Upper lobe of right lung (tissue), 1 donor: ENCODE results near the gene NSDHL. TPM values are rescaled to one million over a fixed set of nuclear protein-coding genes. Genes with fewer than 3 reads are reported as not detected.
"Not testable (repeated sequence)": the region's sequence is repeated elsewhere in the genome, so short reads cannot be mapped to it uniquely, and the experiment has no call there.

Source experiments
- ATAC-seq: fragments of 200-7000 bp; cut with Tn5 transposase; one replicate; pipeline ENCODE4 v1.9.1; 2020; ENCODE audit warnings: mild to moderate bottlenecking, moderate library complexity
- DNase-seq: peaks from one replicate; pipeline ENCODE4 v3.0.0-alpha.2; 2020
- H3K27ac ChIP-seq: fragments of 200-600 bp; one replicate; pipeline ENCODE4 v1.8.0; 2022
- H3K27me3 ChIP-seq: fragments of 200-600 bp; one replicate; pipeline ENCODE4 v1.8.0; 2022; ENCODE audit warnings: mild to moderate bottlenecking
- H3K36me3 ChIP-seq: fragments of 200-600 bp; one replicate; pipeline ENCODE4 v1.8.0; 2022
- H3K4me1 ChIP-seq: fragments of 200-600 bp; one replicate; pipeline ENCODE4 v1.8.0; 2022
- H3K4me3 ChIP-seq: fragments of 200-600 bp; one replicate; pipeline ENCODE4 v1.8.0; 2022; ENCODE audit warnings: mild to moderate bottlenecking
- H3K9me3 ChIP-seq: fragments of 200-600 bp; one replicate; pipeline ENCODE4 v1.8.0; 2022
- intact Hi-C: fragments of 100-400 bp; cut with DNase I; formaldehyde crosslinking; loops from one replicate; pipeline ENCODE4 v1.11.0; 2022
- total RNA-seq: library from RNA; stranded (reverse); fragmentation: NEBNext Ultra II Directional; extraction: Animal tissue kit (Norgen Biotek cat#: 25700); gene quantifications from one replicate; pipeline ENCODE4 v1.2.1, GENCODE V29; 2021
- TF ChIP-seq, protein P1 (sequence below): fragments of 200-600 bp; IDR thresholded peaks from one replicate; pipeline ENCODE4 v1.8.0; 2022; ENCODE audit warnings: antibody characterized with exemption
- donor health status: DM: no; HTN: yes; CAD: no; lungs with severe emphysema.

The NSDHL gene
- total RNA-seq, 1 donor from 2014 or later, result 27.0 TPM

DNA sequence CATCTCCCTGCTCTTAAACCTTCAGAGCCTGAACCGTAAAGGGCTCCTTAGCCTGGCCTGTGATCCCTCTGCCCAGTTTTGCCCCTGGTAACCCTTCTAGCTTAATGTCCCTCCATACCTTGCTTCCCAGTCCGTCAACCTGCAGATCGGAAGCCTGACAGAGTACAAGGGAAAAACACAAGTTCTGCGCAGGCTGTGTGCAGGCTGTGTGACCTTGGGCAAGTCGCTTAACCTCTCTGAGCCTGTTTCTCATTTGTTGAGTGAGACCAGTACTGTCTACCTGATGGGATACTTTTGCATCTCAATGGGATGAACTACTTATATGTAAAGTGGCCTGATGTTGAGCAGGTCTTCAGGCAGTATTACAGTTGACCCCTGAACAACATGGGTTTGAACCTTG, 1.7 kb downstream of the NSDHL start:
- Histone ChIP-seq H3K27ac (no peak overlapping the region), H3K9me3 (no peaks in the 10 kb centered on the region), H3K27me3 (no peaks in the 10 kb centered on the region), H3K4me1 (no peaks in the 10 kb centered on the region), H3K4me3 (no peak overlapping the region), H3K36me3 (peaks cover 5% of the 10 kb centered on the region)
- TF ChIP-seq, protein P1, sequence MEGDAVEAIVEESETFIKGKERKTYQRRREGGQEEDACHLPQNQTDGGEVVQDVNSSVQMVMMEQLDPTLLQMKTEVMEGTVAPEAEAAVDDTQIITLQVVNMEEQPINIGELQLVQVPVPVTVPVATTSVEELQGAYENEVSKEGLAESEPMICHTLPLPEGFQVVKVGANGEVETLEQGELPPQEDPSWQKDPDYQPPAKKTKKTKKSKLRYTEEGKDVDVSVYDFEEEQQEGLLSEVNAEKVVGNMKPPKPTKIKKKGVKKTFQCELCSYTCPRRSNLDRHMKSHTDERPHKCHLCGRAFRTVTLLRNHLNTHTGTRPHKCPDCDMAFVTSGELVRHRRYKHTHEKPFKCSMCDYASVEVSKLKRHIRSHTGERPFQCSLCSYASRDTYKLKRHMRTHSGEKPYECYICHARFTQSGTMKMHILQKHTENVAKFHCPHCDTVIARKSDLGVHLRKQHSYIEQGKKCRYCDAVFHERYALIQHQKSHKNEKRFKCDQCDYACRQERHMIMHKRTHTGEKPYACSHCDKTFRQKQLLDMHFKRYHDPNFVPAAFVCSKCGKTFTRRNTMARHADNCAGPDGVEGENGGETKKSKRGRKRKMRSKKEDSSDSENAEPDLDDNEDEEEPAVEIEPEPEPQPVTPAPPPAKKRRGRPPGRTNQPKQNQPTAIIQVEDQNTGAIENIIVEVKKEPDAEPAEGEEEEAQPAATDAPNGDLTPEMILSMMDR, result no peak
- DNase-seq (no peak), ATAC-seq (no peak)
- intact Hi-C loops, result no loop called here

DNA sequence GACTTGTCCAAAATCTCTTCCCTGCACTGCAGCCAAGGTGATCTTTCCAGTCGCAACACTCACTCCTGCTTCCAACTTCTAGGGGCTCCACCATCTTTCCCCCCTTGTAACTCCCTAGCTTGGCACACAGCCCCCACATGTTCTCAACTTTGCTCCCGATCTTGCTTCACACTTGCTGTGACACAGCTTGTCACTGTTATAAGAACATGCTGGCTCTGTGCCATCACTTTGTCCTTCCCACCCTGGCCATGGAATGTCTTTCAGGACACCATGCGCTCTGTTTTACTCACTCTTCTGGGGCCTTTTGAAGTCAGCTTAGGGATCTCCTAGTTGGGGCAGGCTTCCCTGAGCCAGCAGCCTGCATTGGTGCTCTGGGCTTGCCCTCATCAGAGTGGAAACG, 2.5 kb downstream of the NSDHL start:
- no peaks in the 10 kb centered on the region for H3K27me3 ChIP-seq
- H3K36me3 ChIP-seq, result no peaks in the 10 kb centered on the region
- H3K27ac ChIP-seq, result no peak overlapping the region
- DNase-seq (no peak), ATAC-seq (no peak)
- H3K4me3 ChIP-seq, result no peak overlapping the region
- H3K9me3 ChIP-seq, result no peaks in the 10 kb centered on the region
- TF ChIP-seq, protein P1, result no peak
- intact Hi-C loops, result no loop called here
- no peaks in the 10 kb centered on the region for H3K4me1 ChIP-seq

DNA sequence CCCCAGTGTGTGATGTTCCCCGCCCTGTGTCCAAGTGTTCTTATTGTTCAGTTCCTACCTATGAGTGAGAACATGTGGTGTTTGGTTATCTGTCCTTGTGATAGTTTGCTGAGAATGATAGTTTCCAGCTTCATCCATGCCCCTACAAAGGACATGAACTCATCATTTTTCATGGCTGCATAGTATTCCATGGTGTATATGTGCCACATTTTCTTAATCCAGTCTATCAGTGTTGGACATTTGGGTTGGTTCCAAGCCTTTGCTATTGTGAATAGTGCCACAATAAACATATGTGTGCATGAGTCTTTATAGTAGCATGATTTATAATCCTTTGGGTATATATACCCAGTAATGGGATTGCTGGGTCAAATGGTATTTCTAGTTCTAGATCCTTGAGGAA, 4.6 kb downstream of the NSDHL start:
- intact Hi-C loops, ATAC-seq, H3K36me3 ChIP-seq, H3K27ac ChIP-seq, H3K27me3 ChIP-seq, DNase-seq, H3K4me3 ChIP-seq, H3K4me1 ChIP-seq, H3K9me3 ChIP-seq: not testable (repeated sequence)

DNA sequence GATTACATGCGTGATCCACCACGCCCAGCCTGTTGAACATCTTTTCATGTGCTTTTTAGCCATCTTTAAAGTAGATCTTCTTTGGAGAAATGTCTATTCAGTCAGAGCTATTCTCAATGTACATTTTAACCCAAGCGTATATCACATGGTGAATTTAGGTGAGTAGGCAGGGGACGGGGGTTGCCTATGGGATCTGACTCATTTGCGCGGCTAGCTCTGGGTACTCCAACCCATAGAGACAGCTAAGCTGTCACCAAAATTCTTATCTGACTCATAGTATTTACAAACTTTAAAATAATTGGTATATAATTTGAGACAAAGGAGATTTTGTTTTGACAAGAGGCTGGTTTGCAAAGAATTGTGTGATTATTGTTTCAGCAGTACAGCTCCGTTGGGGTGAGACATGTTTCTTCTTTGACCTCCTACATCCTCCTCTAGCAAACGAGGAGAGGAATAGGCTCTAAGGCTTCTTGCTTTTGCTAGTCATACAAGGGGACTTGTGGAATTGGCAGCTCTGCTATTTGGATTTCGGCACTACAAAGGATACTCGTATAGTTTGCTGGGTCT, 12.0 kb downstream of the NSDHL start:
- Histone ChIP-seq H3K4me1 (no peaks in the 10 kb centered on the region), H3K4me3 (no peak overlapping the region), H3K27ac (no peak overlapping the region), H3K36me3 (peaks cover 4% of the 10 kb centered on the region), H3K27me3 (no peaks in the 10 kb centered on the region), H3K9me3 (no peaks in the 10 kb centered on the region)
- no peak for ATAC-seq
- intact Hi-C loops, result no loop called here
- no peak for DNase-seq
- TF ChIP-seq, protein P1, result no peak

DNA sequence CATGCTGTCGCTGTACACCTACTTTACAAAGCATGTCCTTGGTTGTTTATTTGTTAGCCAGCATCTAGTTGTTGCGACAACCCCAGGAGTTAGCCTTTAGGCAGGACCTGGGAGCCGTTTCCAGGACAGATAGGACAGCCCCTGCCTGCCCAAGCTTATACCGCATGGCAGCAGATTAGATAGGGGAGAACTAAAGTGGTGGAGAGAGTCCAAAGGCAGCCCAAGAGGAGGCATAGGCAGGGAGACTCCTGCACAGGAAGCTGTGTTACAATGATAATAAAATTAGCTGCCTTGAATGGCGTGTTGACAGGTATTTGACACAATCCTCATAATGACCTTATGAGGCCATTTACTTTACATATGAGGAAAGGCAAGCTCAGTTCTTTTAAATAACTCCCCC, 13.0 kb downstream of the NSDHL start:
- H3K27me3 ChIP-seq, result no peaks in the 10 kb centered on the region
- H3K27ac ChIP-seq, result no peak overlapping the region
- H3K4me3 ChIP-seq, result no peak overlapping the region
- intact Hi-C loops, result no loop called here
- no peak for DNase-seq
- peaks cover 9% of the 10 kb centered on the region for H3K36me3 ChIP-seq
- H3K9me3 ChIP-seq, result no peaks in the 10 kb centered on the region
- no peak for ATAC-seq
- TF ChIP-seq, protein P1, result no peak
- no peaks in the 10 kb centered on the region for H3K4me1 ChIP-seq

DNA sequence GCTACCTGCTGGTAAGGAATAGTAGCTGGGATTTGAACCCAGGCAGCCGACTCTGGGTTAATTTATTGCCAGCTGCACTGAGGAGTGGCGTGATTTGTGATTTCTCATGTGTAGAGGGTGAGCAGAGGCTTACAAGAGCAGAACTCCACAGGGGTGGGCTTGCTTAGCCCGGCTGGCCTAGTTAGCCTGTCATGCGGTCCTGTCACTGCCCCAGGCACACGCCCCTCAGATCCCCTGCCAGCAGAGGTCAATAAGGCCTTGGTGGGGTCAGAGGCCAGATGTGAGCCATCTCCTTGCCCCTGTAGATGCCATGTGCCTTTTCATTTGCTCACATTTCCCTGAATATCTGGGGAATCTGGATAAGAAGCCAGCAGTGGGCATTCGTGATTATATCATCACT, 13.4 kb downstream of the NSDHL start:
- TF ChIP-seq, protein P1, result no peak
- Histone ChIP-seq H3K36me3 (peaks cover 9% of the 10 kb centered on the region), H3K4me3 (no peak overlapping the region), H3K9me3 (no peaks in the 10 kb centered on the region), H3K4me1 (no peaks in the 10 kb centered on the region), H3K27ac (no peak overlapping the region), H3K27me3 (no peaks in the 10 kb centered on the region)
- DNase-seq, result no peak
- ATAC-seq, result no peak
- intact Hi-C loops, result no loop called here
